ENCODE data around the gene EPPIN.

Gene EPPIN

DNA sequence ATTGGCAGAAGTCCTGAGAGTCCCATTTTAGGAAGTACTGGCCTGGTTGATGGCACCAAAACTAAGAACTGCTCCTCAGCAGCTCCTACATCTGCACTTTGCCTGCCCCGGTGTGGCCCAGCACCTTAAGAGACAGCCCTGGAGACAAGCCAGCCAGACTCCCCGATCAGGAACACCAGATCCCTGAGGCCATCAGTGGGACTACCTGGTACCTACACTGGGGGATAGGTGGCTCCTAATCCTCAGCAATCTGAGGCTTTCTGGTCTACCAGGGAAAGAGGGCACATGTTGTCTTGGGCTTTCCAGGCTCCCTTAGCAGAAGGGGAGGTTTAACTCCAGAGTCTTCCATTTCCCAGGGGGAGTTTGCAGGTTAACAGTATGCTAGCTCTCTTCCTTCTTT, 7.8 kb downstream of the EPPIN start, which contains the start of gene WFDC6:
WFDC6 (minus strand) TSS at position 101 of the 400 bp plus-strand sequence; CDS start at position 26, 75 bp downstream.
- 93 to 100% methylated on average over 2 of the region's 2 CpGs for WGBS, 2 experiments (ENCODE audit: insufficient coverage in 2 of 2)
- Histone ChIP-seq H3K9me3 (ENCODE audit: control insufficient read depth, low read length) (no peaks in the 10 kb centered on the region), H3K27ac (ENCODE audit: low read depth, low read length, severe bottlenecking) (no peak within 1 kb of the TSS), H3K4me1 (ENCODE audit: control insufficient read depth, insufficient read depth, low read length, poor library complexity, severe bottlenecking) (no peaks in the 10 kb centered on the region), H3K36me3 (ENCODE audit: control insufficient read depth, insufficient read depth, low read length) (no peaks in the 10 kb centered on the region), H3K4me3 (ENCODE audit: extremely low read depth, insufficient read depth, low read length, poor library complexity, severe bottlenecking) (no peak within 1 kb of the TSS)

- Histone ChIP-seq H3K4me3 (ENCODE audit: extremely low read depth, insufficient read depth, low read length, poor library complexity, severe bottlenecking) (no peak overlapping the region), H3K9me3 (ENCODE audit: control insufficient read depth, low read length) (no peaks in the 10 kb centered on the region), H3K36me3 (ENCODE audit: control insufficient read depth, insufficient read depth, low read length) (no peaks in the 10 kb centered on the region), H3K4me1 (ENCODE audit: control insufficient read depth, insufficient read depth, low read length, poor library complexity, severe bottlenecking) (no peaks in the 10 kb centered on the region), H3K27ac (ENCODE audit: low read depth, low read length, severe bottlenecking) (no peak overlapping the region)
- 86 to 94% methylated on average over 5 of the region's 7 CpGs for WGBS, 2 experiments (ENCODE audit: insufficient coverage in 2 of 2)
These were observed 8.9 kb downstream of the EPPIN start for GRCh38 chr20:45538209-45538799.

- Histone ChIP-seq H3K36me3 (ENCODE audit: control insufficient read depth, insufficient read depth, low read length) (no peaks in the 10 kb centered on the region), H3K4me3 (ENCODE audit: extremely low read depth, insufficient read depth, low read length, poor library complexity, severe bottlenecking) (no peak overlapping the region), H3K4me1 (ENCODE audit: control insufficient read depth, insufficient read depth, low read length, poor library complexity, severe bottlenecking) (no peaks in the 10 kb centered on the region), H3K27ac (ENCODE audit: low read depth, low read length, severe bottlenecking) (no peak overlapping the region), H3K9me3 (ENCODE audit: control insufficient read depth, low read length) (no peaks in the 10 kb centered on the region)
- no CpG with 5 or more reads among the region's 4 CpGs for WGBS, 2 experiments (ENCODE audit: insufficient coverage in 2 of 2)
These were observed 19.9 kb downstream of the EPPIN start for GRCh38 chr20:45527294-45527693.

- Histone ChIP-seq H3K36me3 (ENCODE audit: control insufficient read depth, insufficient read depth, low read length) (no peaks in the 10 kb centered on the region), H3K9me3 (ENCODE audit: control insufficient read depth, low read length) (no peaks in the 10 kb centered on the region), H3K27ac (ENCODE audit: low read depth, low read length, severe bottlenecking) (no peak overlapping the region), H3K4me1 (ENCODE audit: control insufficient read depth, insufficient read depth, low read length, poor library complexity, severe bottlenecking) (no peaks in the 10 kb centered on the region), H3K4me3 (ENCODE audit: extremely low read depth, insufficient read depth, low read length, poor library complexity, severe bottlenecking) (no peak overlapping the region)
- WGBS, 2 experiments (ENCODE audit: insufficient coverage in 2 of 2) = 100% methylated on average over 1 of the region's 1 CpG; no CpG with 5 or more reads in 1 of the 2 experiments
These were observed 23.4 kb downstream of the EPPIN start for GRCh38 chr20:45523821-45524220.

DNA sequence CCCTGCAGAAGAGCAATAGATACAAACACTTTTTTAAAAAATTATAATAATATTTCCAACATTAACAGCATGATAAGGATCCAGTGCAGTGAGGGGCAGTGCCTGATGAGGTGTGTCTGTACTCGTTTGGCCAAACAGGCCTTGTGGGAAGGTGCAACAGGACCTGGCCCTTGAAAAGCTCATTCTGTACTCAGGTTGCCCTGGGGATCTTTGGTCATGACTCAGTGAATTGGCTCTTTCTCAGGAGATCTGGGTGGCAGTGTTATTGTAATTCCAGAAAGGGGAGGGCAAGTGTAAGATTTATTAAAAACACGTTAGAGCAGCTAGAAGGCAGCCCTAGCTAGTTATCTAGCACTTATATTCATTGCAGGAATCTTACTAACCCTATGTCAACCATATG, 28.9 kb downstream of the EPPIN start:
- Histone ChIP-seq H3K36me3 (ENCODE audit: control insufficient read depth, insufficient read depth, low read length) (no peaks in the 10 kb centered on the region), H3K4me1 (ENCODE audit: control insufficient read depth, insufficient read depth, low read length, poor library complexity, severe bottlenecking) (no peaks in the 10 kb centered on the region), H3K4me3 (ENCODE audit: extremely low read depth, insufficient read depth, low read length, poor library complexity, severe bottlenecking) (no peak overlapping the region), H3K9me3 (ENCODE audit: control insufficient read depth, low read length) (no peaks in the 10 kb centered on the region), H3K27ac (ENCODE audit: low read depth, low read length, severe bottlenecking) (no peak overlapping the region)
- WGBS, 2 experiments (ENCODE audit: insufficient coverage in 2 of 2) = 50 to 67% methylated on average over 1 of the region's 2 CpGs

DNA sequence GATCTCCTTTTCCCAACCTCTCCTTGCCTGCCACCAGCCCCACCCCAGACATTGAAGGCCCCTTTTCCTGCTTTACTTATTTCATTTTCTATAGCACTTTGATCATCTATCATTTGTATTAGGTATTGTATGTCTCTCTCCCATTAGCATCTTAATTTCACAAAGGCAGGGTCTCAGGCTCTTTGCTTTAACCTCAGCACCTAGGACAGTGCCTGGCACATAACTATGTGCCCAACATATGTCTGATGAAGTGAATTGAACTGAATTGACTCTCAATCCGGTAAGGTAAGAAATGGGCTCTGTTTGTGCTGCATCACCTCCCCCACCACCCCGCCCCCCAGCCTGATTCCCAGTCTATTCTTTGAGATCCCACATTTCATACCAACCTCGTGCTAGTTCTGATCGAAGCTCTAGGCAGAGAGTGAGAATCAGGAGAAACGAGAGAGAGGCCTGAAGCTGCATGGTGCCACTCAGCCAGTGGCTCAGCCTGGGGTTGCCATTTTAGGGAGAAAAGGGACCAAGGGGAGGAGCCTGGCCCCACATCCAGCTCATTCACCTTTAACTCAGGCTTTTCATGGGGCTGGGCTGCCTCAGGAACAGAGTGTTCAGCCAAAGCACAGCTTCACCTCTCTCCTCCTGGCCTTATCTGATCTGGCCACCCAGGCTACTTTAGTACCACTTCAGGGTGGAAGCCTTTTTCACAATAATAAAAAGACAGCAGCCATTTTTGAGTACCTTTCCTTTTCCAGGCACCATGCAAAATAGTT, 31.9 kb downstream of the EPPIN start, which contains the start of gene SPINT3:
SPINT3 (minus strand) TSS at position 476 of the 767 bp plus-strand sequence; CDS start at position 462, 14 bp downstream.
- no peaks in the 10 kb centered on the region for H3K36me3 ChIP-seq (ENCODE audit: control insufficient read depth, insufficient read depth, low read length)
- 80 to 100% methylated on average over 1 to 2 of the region's 5 CpGs for WGBS, 2 experiments (ENCODE audit: insufficient coverage in 2 of 2)
- H3K27ac ChIP-seq (ENCODE audit: low read depth, low read length, severe bottlenecking) = no peak within 1 kb of the TSS
- H3K4me3 ChIP-seq (ENCODE audit: extremely low read depth, insufficient read depth, low read length, poor library complexity, severe bottlenecking) = no peak within 1 kb of the TSS
- no peaks in the 10 kb centered on the region for H3K9me3 ChIP-seq (ENCODE audit: control insufficient read depth, low read length)
- no peaks in the 10 kb centered on the region for H3K4me1 ChIP-seq (ENCODE audit: control insufficient read depth, insufficient read depth, low read length, poor library complexity, severe bottlenecking)

DNA sequence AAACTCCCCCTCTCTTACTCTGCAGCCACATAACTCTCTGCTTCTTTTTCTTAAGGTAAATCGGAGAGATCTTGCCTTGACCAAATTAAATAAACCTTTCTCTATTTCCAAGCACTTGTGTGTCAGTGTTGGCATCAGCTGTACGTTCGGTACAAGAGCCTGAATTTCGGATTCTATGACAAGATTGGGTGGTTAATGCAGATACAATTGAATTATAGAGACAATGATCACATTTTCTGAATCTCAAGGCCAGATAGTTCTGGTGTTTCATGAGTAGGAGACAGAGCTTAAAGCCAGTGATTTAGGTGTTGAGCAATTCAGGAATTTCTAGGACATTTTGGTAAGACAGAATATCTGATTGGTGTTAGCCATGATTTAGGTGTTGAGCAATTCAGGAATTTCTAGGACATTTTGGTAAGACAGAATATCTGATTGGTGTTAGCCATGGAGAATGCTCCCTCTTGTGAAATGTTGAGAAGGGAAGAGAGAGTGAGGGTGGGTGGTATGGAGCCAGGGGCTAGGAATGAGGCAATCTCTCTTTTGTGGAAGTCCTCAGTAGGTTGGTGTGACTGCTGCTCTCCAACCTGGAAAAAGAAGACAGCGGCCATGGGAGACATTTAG, 36.8 kb downstream of the EPPIN start:
- 94 to 100% methylated on average over 2 to 5 of the region's 5 CpGs for WGBS, 2 experiments (ENCODE audit: insufficient coverage in 2 of 2)
- no peaks in the 10 kb centered on the region for H3K4me1 ChIP-seq (ENCODE audit: control insufficient read depth, insufficient read depth, low read length, poor library complexity, severe bottlenecking)
- H3K4me3 ChIP-seq (ENCODE audit: extremely low read depth, insufficient read depth, low read length, poor library complexity, severe bottlenecking) = no peak overlapping the region
- no peaks in the 10 kb centered on the region for H3K36me3 ChIP-seq (ENCODE audit: control insufficient read depth, insufficient read depth, low read length)
- no peaks in the 10 kb centered on the region for H3K9me3 ChIP-seq (ENCODE audit: control insufficient read depth, low read length)
- no peak overlapping the region for H3K27ac ChIP-seq (ENCODE audit: low read depth, low read length, severe bottlenecking)

DNA sequence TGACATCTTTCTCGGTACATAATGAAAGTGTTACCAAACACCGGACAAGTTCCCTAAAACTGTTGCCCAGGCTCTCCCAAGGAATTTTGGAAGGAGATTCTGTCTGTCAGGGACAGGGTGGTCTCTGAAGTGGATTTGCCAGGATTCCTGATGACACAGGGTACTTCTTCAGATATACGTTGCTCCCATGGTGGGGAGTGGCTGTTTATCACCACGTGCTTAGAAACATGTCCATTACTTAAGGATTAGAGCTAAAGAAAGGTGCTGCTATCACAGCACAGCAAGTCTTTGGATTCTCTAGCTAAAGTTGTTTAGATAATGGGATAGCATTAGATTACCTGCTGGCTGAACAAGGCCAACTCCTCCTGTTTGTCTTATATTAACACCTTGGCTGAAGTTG, 38.1 kb downstream of the EPPIN start:
- Histone ChIP-seq H3K9me3 (ENCODE audit: control insufficient read depth, low read length) (no peaks in the 10 kb centered on the region), H3K36me3 (ENCODE audit: control insufficient read depth, insufficient read depth, low read length) (no peaks in the 10 kb centered on the region), H3K4me1 (ENCODE audit: control insufficient read depth, insufficient read depth, low read length, poor library complexity, severe bottlenecking) (no peaks in the 10 kb centered on the region), H3K27ac (ENCODE audit: low read depth, low read length, severe bottlenecking) (no peak overlapping the region), H3K4me3 (ENCODE audit: extremely low read depth, insufficient read depth, low read length, poor library complexity, severe bottlenecking) (no peak overlapping the region)
- WGBS, 2 experiments (ENCODE audit: insufficient coverage in 2 of 2) = 92 to 98% methylated on average over 4 of the region's 4 CpGs

DNA sequence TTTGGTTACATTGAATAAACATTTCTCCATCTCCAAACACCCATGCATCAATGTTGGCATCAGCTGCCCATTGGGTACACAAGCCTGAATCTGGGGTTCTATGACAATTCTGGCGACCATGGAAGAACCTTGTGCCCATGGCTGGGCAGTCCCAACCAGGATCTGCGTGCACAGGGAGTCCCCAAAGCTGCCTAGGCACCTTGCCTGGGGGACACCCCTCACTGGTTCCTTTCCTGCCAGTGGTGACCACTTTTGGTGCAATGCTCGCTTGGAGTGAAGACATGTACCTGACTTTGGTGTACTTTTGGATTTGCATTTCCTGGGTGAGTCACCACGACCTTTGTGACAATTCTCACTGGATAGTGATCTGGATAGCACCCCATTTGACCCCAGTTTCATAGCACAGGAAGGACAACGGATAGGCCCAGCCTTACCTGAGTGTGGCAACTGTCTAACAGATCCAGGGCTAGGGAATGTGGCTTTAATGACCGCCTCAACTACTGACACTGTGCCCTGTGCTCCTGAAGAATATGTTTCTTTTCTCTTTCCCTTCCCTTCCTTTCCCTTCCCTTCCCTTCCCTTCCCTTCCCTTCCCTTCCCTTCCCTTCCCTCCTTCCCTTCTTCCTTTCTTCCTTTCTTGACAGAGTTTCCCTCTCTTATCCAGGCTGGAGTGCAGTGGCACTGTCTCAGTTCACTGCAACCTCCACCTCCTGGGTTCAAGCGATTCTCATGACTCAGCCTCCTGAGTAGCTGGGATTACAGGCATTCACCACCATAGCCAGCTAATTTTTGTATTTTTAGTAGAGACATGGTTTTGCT, 38.9 kb downstream of the EPPIN start:
- H3K36me3 ChIP-seq (ENCODE audit: control insufficient read depth, insufficient read depth, low read length) = no peaks in the 10 kb centered on the region
- H3K9me3 ChIP-seq (ENCODE audit: control insufficient read depth, low read length) = no peaks in the 10 kb centered on the region
- H3K4me1 ChIP-seq (ENCODE audit: control insufficient read depth, insufficient read depth, low read length, poor library complexity, severe bottlenecking) = no peaks in the 10 kb centered on the region
- 78 to 82% methylated on average over 5 of the region's 7 CpGs for WGBS, 2 experiments (ENCODE audit: insufficient coverage in 2 of 2)
- H3K27ac ChIP-seq (ENCODE audit: low read depth, low read length, severe bottlenecking) = no peak overlapping the region
- no peak overlapping the region for H3K4me3 ChIP-seq (ENCODE audit: extremely low read depth, insufficient read depth, low read length, poor library complexity, severe bottlenecking)

- 94 to 95% methylated on average over 3 of the region's 5 CpGs for WGBS, 2 experiments (ENCODE audit: insufficient coverage in 2 of 2)
- no peaks in the 10 kb centered on the region for H3K9me3 ChIP-seq (ENCODE audit: control insufficient read depth, low read length)
- no peak overlapping the region for H3K4me3 ChIP-seq (ENCODE audit: extremely low read depth, insufficient read depth, low read length, poor library complexity, severe bottlenecking)
- no peaks in the 10 kb centered on the region for H3K4me1 ChIP-seq (ENCODE audit: control insufficient read depth, insufficient read depth, low read length, poor library complexity, severe bottlenecking)
- H3K27ac ChIP-seq (ENCODE audit: low read depth, low read length, severe bottlenecking) = no peak overlapping the region
- H3K36me3 ChIP-seq (ENCODE audit: control insufficient read depth, insufficient read depth, low read length) = no peaks in the 10 kb centered on the region
These were observed 40.0 kb downstream of the EPPIN start for GRCh38 chr20:45507011-45507820.

All from mesodermal cell (in vitro differentiated cells).